Osteocyte (in vitro differentiated cells): ENCODE results near the gene AGAP2. TPM values are rescaled to one million over a fixed set of nuclear protein-coding genes. Genes with fewer than 3 reads are reported as not detected.

Experiments used
- DNase-seq: peaks from one replicate; pipeline ENCODE4 v3.0.0; 2021; ENCODE audit warnings: mixed read lengths; ENCODE audit not compliant: unreplicated experiment; ENCODE audit errors: extremely low spot score
- H3K27ac Mint-ChIP-seq: one replicate; pipeline ENCODE4 v1.8.0; 2021; ENCODE audit warnings: mild to moderate bottlenecking, mixed read lengths; ENCODE audit not compliant: unreplicated experiment
- H3K27me3 Mint-ChIP-seq: one replicate; pipeline ENCODE4 v1.8.0; 2021; ENCODE audit warnings: mixed read lengths; ENCODE audit not compliant: unreplicated experiment
- H3K36me3 Mint-ChIP-seq: one replicate; pipeline ENCODE4 v1.8.0; 2021; ENCODE audit warnings: mixed read lengths; ENCODE audit not compliant: unreplicated experiment
- H3K4me1 Mint-ChIP-seq: one replicate; pipeline ENCODE4 v1.8.0; 2021; ENCODE audit warnings: mixed read lengths; ENCODE audit not compliant: unreplicated experiment
- H3K4me3 Mint-ChIP-seq: one replicate; pipeline ENCODE4 v1.8.0; 2021; ENCODE audit warnings: mild to moderate bottlenecking, moderate library complexity, mixed read lengths; ENCODE audit not compliant: unreplicated experiment
- H3K9me3 Mint-ChIP-seq: one replicate; pipeline ENCODE4 v1.8.0; 2021; ENCODE audit warnings: mixed read lengths; ENCODE audit not compliant: unreplicated experiment
- total RNA-seq: library from RNA; stranded (reverse); gene quantifications from 2 replicates; pipeline ENCODE4 v1.2.1, GENCODE V29; 2021
- TF ChIP-seq, protein P1 (sequence below): fragments of 200-600 bp; sonication (generic); IDR thresholded peaks from 2 replicates; pipeline ENCODE4 v1.5.0; 2021; ENCODE audit warnings: antibody characterized with exemption, mild to moderate bottlenecking, moderate library complexity

AGAP2 gene
- total RNA-seq, 1 donor from 2014 or later = 2.6 TPM

DNA sequence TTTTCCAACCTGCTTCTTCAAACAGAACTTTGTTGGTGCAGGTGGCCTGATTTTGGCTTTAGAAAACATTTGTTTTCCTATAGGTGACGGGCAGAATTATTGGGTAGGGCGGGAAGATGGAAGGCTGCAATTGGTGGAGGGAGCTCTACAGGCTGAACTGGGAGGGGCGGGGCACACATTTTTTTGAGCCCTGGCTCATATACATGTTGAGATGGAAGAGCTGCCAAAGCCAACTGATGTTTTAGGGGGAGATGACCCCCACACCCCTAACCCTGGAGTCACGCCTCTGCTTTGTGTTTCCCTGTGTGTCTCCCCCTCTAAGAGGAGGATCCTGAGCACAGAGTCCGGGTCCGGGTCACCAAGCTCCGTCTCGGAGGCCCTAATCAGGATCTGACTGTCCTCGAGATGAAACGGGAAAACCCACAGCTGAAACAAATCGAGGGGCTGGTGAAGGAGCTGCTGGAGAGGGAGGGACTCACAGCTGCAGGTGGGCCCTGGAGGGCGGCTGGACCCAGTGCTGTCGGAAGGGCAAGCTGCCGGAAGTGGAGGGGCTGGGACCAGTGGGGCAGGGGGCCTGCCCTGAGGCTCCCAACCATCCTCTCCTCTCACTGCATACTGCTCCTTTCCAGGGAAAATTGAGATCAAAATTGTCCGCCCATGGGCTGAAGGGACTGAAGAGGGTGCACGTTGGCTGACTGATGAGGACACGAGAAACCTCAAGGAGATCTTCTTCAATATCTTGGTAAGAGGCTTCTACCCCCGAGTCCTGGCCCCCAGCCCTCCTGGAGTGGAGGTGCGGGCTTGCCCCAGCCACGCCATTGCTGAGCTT lies 18.6 kb downstream of the AGAP2 start:
- Mint-ChIP-seq H3K9me3 (no peaks in the 10 kb centered on the region), H3K4me3 (no peak overlapping the region), H3K4me1 (peaks cover 13% of the 10 kb centered on the region), H3K27ac (no peak overlapping the region), H3K36me3 (peaks cover 28% of the 10 kb centered on the region), H3K27me3 (no peaks in the 10 kb centered on the region)
- peak; percentile 82 for DNase-seq
- TF ChIP-seq, protein P1, sequence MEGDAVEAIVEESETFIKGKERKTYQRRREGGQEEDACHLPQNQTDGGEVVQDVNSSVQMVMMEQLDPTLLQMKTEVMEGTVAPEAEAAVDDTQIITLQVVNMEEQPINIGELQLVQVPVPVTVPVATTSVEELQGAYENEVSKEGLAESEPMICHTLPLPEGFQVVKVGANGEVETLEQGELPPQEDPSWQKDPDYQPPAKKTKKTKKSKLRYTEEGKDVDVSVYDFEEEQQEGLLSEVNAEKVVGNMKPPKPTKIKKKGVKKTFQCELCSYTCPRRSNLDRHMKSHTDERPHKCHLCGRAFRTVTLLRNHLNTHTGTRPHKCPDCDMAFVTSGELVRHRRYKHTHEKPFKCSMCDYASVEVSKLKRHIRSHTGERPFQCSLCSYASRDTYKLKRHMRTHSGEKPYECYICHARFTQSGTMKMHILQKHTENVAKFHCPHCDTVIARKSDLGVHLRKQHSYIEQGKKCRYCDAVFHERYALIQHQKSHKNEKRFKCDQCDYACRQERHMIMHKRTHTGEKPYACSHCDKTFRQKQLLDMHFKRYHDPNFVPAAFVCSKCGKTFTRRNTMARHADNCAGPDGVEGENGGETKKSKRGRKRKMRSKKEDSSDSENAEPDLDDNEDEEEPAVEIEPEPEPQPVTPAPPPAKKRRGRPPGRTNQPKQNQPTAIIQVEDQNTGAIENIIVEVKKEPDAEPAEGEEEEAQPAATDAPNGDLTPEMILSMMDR = no peak

DNA sequence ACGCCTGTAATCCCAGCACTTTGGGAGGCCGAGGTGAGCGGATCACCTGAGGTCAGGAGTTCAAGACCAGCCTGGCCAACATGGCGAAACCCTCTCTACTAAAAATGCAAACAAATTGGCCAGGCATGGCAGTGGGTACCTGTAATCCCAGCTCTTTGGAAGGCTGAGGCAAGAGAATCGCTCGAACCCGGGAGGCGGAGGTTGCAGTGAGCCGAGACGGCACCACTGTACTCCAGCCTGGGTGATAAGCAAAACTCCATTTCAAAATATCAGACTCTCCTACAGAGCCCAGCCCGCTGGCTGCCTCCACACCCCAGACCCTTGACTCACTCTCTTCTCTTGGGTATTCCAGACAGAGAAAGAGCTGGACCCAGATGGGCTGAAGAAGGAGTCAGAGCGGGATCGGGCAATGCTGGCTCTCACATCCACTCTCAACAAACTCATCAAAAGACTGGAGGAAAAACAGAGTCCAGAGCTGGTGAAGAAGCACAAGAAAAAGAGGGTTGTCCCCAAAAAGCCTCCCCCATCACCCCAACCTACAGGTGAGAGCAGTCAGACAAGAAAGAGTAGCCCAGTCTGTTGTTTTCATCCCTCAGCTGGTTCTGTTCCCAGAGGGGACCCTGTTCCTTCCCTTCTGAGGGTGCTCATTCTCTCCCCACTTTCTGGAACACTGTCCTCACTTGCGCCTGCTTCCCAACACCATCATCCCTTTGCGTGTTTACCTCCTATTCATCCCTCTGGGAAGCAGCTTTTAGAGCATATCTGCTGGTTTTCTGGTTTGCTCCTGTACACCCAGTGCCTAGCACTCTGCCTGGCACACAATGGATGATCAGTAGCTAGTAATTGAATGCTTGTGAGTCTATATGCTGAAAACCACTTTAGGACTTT lies 19.7 kb downstream of the AGAP2 start:
- peaks cover 28% of the 10 kb centered on the region for H3K36me3 Mint-ChIP-seq
- TF ChIP-seq, protein P1 = no peak
- no peak overlapping the region for H3K4me3 Mint-ChIP-seq
- no peaks in the 10 kb centered on the region for H3K27me3 Mint-ChIP-seq
- no peaks in the 10 kb centered on the region for H3K9me3 Mint-ChIP-seq
- DNase-seq = peak; percentile 66
- H3K4me1 Mint-ChIP-seq = peaks cover 12% of the 10 kb centered on the region
- no peak overlapping the region for H3K27ac Mint-ChIP-seq

DNA sequence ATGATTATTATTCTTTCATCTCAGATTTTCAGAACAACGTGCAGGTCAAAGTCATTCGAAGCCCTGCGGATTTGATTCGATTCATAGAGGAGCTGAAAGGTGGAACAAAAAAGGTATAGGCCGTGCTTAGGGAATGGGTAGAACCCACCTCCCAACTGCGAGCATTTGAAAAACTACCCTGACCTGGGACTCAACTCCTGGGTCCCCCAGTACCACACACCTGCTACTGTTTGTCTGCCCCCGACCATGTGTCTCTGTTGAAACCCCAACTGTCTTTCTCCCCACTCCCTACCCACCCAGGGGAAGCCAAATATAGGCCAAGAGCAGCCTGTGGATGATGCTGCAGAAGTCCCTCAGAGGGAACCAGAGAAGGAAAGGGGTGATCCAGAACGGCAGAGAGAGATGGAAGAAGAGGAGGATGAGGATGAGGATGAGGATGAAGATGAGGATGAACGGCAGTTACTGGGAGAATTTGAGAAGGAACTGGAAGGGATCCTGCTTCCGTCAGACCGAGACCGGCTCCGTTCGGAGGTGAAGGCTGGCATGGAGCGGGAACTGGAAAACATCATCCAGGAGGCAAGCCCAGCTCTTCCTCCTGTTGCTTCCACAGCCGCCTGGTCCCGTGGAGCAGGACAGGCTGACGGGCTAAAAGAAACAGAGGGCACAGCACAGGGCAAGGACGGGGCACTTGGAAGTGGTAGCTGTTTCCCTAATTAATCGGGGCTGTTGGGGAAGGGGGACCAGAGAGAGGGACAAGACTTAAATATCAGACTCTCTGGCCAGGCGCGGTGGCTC lies 20.5 kb downstream of the AGAP2 start:
- peaks cover 4% of the 10 kb centered on the region for H3K4me1 Mint-ChIP-seq
- H3K36me3 Mint-ChIP-seq = peaks cover 30% of the 10 kb centered on the region
- H3K27ac Mint-ChIP-seq = no peak overlapping the region
- H3K9me3 Mint-ChIP-seq = no peaks in the 10 kb centered on the region
- no peaks in the 10 kb centered on the region for H3K27me3 Mint-ChIP-seq
- H3K4me3 Mint-ChIP-seq = no peak overlapping the region
- peak; percentile 67 for DNase-seq
- TF ChIP-seq, protein P1 = no peak

DNA sequence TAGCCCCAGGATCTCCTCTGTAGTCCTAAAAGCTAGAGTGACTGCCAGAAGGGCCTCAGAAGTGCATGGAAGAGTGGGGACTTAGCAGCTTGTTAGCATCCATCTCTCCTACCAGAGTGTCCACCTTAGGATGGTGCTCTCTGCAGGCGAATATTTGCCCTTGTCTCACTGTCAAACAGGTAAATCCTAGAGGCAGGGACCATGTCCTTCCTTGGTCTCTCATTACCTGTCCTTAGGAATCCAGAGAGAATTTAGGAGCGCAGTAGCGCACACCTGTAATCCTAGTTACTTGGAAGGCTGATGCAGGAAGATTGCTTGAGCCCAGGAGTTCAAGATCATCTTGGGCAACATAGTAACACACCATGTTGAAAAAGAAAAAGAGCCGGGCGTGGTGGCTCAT lies 21.4 kb downstream of the AGAP2 start:
- TF ChIP-seq, protein P1 = no peak
- peaks cover 34% of the 10 kb centered on the region for H3K36me3 Mint-ChIP-seq
- peaks cover under 1% of the 10 kb centered on the region for H3K9me3 Mint-ChIP-seq
- DNase-seq = peak; percentile 62
- H3K4me3 Mint-ChIP-seq = no peak overlapping the region
- no peak overlapping the region for H3K27ac Mint-ChIP-seq
- no peaks in the 10 kb centered on the region for H3K27me3 Mint-ChIP-seq
- no peaks in the 10 kb centered on the region for H3K4me1 Mint-ChIP-seq
